ENCODE data around the gene VCX2. TPM values are rescaled to one million over a fixed set of nuclear protein-coding genes. Genes with fewer than 3 reads are reported as not detected.

VCX2 gene
- total and polyA plus RNA-seq, 10 donors, result not detected

DNA sequence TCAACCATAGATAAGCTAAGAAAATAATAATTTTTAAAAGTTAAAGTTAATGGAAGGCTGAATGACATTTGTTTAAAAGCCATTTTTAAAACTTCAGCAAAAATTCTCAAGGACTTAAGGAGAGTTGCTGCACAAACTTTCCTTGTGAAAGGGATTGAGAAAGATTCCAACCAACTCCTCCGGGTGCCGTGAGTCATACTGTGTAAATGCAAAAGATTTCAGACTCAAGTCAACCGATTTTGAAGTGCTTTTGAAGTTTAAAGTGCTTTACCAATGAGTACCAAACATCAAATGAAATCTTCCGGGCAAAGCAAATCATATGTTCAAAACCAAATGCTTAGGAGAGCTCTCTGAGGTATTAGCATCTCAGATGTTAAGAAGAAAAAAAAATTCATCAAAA, 31.4 kb downstream of the VCX2 start:
- Histone ChIP-seq H3K27ac (no peak overlapping the region), H3K4me3 (no peak overlapping the region), H3K4me1 (no peaks in the 10 kb centered on the region), H3K9me3 (peaks cover 0 to under 1% (median 0%) of the 10 kb centered on the region in 8 donors), H3K36me3 (no peaks in the 10 kb centered on the region), H3K27me3 (replicated peaks in 1 of 7) (no peaks in the 10 kb centered on the region)
- no peak for DNase-seq
- TF ChIP-seq, protein P1, sequence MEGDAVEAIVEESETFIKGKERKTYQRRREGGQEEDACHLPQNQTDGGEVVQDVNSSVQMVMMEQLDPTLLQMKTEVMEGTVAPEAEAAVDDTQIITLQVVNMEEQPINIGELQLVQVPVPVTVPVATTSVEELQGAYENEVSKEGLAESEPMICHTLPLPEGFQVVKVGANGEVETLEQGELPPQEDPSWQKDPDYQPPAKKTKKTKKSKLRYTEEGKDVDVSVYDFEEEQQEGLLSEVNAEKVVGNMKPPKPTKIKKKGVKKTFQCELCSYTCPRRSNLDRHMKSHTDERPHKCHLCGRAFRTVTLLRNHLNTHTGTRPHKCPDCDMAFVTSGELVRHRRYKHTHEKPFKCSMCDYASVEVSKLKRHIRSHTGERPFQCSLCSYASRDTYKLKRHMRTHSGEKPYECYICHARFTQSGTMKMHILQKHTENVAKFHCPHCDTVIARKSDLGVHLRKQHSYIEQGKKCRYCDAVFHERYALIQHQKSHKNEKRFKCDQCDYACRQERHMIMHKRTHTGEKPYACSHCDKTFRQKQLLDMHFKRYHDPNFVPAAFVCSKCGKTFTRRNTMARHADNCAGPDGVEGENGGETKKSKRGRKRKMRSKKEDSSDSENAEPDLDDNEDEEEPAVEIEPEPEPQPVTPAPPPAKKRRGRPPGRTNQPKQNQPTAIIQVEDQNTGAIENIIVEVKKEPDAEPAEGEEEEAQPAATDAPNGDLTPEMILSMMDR (IDR thresholded peaks at IDR 0.05 in 8 of 11, conservative IDR thresholded peaks at IDR 0.05 in 3 of 11), result no peak
- TF ChIP-seq POLR2AphosphoS5 (IDR thresholded peaks at IDR 0.05), result no peak
- no peak for TF ChIP-seq POLR2A (IDR thresholded peaks at IDR 0.05)
- WGBS, 5 donors, result 72 to 85% (median 75%) methylated on average over 4 of the region's 4 CpGs
- intact Hi-C loops (cut with DNase I; ENCODE audit: low total_unique reads), result no loop called here

DNA sequence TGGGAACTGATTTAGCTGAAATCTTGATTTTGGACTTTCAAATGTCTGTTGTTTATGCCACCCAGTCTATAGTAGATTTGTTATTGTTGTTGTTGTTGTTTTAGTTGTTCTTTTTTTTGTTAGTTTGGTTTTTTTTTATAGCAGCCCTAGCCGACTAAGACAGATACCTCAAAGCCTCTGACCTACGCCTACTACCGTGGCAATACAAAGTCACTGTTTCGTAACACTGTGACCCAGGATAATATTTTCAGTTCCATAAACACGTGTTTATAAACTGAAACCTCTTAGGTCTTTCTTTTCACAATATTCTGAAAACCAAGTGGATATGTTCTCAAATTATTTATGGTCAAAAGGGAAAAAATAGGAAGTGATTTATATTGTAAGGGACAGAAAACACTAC, 32.8 kb downstream of the VCX2 start:
- Histone ChIP-seq H3K27me3 (replicated peaks in 1 of 7) (no peaks in the 10 kb centered on the region), H3K4me1 (no peaks in the 10 kb centered on the region), H3K27ac (no peak overlapping the region), H3K9me3 (peaks cover 0 to 6% (median 0%) of the 10 kb centered on the region in 8 donors), H3K4me3 (no peak overlapping the region), H3K36me3 (no peaks in the 10 kb centered on the region)
- DNase-seq, result no peak
- 77 to 86% (median 84%) methylated on average over 5 of the region's 5 CpGs for WGBS, 5 donors
- TF ChIP-seq POLR2A (IDR thresholded peaks at IDR 0.05), result no peak
- TF ChIP-seq, protein P1 (IDR thresholded peaks at IDR 0.05 in 8 of 11, conservative IDR thresholded peaks at IDR 0.05 in 3 of 11), result no peak
- no peak for TF ChIP-seq POLR2AphosphoS5 (IDR thresholded peaks at IDR 0.05)
- intact Hi-C loops (cut with DNase I; ENCODE audit: low total_unique reads), result no loop called here

DNA sequence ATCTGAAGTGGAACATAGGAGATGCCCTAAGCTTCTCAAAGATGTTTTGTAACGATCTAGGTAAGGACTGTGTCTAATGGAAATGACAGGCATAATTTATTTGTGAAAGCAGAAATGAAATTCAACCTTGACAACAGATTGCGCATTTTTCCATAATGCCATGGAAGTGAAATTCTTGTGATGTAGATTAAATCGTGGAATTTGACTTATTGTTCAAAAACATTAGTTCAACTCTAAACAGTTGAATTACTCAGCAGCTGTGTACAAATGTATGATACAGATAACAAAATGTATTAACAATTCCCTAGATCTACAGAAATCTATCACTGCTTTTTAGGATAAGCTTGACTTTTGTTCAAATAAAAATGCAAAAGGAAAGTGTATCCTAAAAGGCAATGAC, 44.4 kb downstream of the VCX2 start:
- DNase-seq, result no peak
- intact Hi-C loops (cut with DNase I; ENCODE audit: low total_unique reads), result no loop called here
- Histone ChIP-seq H3K27me3 (replicated peaks in 1 of 7) (no peaks in the 10 kb centered on the region), H3K4me3 (no peak overlapping the region), H3K4me1 (no peaks in the 10 kb centered on the region), H3K27ac (no peak overlapping the region), H3K9me3 (peaks cover 0 to 9% (median 0%) of the 10 kb centered on the region in 8 donors), H3K36me3 (no peaks in the 10 kb centered on the region)
- WGBS, 5 donors, result 81 to 93% (median 88%) methylated on average over 3 of the region's 3 CpGs
- TF ChIP-seq POLR2A (IDR thresholded peaks at IDR 0.05), result no peak
- TF ChIP-seq POLR2AphosphoS5 (IDR thresholded peaks at IDR 0.05), result no peak
- TF ChIP-seq, protein P1 (IDR thresholded peaks at IDR 0.05 in 8 of 11, conservative IDR thresholded peaks at IDR 0.05 in 3 of 11), result no peak

DNA sequence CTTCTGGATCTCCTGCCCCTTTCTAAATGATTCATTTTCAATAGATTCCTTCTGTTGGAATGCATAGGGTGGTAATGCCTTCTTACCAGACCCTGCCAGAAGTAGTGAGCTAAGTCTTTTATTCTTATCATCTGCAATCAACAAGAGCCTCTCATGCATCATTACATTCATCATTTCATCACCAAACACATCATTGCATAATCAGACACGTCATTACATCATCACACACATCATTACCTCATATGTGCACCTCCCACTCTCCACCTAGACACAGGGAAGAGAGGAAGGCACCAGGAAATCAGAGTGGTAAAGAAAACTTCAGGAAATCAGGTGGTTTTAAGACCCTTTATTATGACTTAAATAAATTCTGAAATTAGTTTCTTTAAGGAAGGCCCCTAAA, 45.0 kb downstream of the VCX2 start:
- no peak for DNase-seq
- Histone ChIP-seq H3K36me3 (no peaks in the 10 kb centered on the region), H3K27me3 (replicated peaks in 1 of 7) (no peaks in the 10 kb centered on the region), H3K4me3 (no peak overlapping the region), H3K4me1 (no peaks in the 10 kb centered on the region), H3K9me3 (peaks cover 0 to 5% (median 0%) of the 10 kb centered on the region in 8 donors), H3K27ac (no peak overlapping the region)
- 50 to 82% (median 62%) methylated on average over 1 of the region's 1 CpG for WGBS, 5 donors
- TF ChIP-seq POLR2AphosphoS5 (IDR thresholded peaks at IDR 0.05) (no peak), POLR2A (IDR thresholded peaks at IDR 0.05) (no peak)
- intact Hi-C loops (cut with DNase I; ENCODE audit: low total_unique reads), result no loop called here

DNA sequence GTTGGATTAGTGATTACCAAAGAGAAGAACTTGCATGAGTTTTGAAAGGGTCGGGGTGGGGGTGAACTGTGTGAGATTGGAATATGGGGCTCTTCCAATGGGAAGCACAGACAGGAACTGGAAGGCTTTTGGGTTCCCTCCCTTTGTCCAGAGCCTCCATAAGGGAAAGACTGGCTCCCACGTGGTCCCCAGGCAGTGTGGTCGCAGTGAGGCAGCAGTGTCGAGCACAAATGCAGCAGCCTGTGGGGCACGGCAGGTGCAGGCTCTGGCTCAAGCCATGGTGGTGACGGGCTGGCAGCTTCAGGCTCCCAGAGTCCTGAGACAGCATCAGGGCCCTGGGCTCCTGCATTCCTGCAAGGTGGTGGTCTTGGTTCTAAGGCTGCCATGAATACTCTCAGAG, 45.5 kb downstream of the VCX2 start:
- no peak for TF ChIP-seq POLR2A (IDR thresholded peaks at IDR 0.05)
- TF ChIP-seq, protein P1 (IDR thresholded peaks at IDR 0.05 in 8 of 11, conservative IDR thresholded peaks at IDR 0.05 in 3 of 11), result no peak
- TF ChIP-seq POLR2AphosphoS5 (IDR thresholded peaks at IDR 0.05), result no peak
- 40 to 96% (median 86%) methylated on average over 1 to 6 of the region's 6 CpGs for WGBS, 5 donors
- Histone ChIP-seq H3K36me3 (no peaks in the 10 kb centered on the region), H3K4me3 (no peak overlapping the region), H3K9me3 (no peaks in the 10 kb centered on the region), H3K4me1 (no peaks in the 10 kb centered on the region), H3K27ac (no peak overlapping the region), H3K27me3 (replicated peaks in 1 of 7) (no peaks in the 10 kb centered on the region)
- DNase-seq, result no peak
- intact Hi-C loops (cut with DNase I; ENCODE audit: low total_unique reads), result no loop called here

Data from spleen (tissue), 11 donors.